Measurements from ENCODE around the gene AK3.

DNA sequence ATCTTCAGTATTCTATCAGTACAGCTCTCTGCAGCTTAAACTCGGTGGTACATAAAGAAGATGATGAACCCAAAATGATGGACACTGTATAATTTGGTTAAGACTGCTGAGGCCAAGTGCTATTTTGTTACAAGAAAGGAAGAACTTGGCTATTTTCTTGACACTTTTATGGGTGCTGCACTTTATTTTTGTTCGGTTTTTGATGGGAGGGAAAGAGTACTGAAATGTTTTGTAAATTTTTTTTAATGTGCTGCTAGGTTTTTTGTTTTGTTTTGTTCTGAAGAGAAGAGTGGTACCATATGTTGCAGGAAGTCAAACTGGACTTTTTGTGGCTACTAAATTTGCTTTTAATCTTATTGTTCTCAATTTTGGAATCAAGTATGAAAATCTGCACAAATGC, 35.0 kb downstream of the AK3 start:
- no peak for TF ChIP-seq EP300 (IDR thresholded peaks at IDR 0.05; ENCODE audit: borderline replicate concordance in 1 of 2, low read depth in 2 of 2, low read length in 2 of 2)
- TF ChIP-seq POLR2AphosphoS5 (IDR thresholded peaks at IDR 0.05; ENCODE audit: low read depth, low read length): no peak
- no peak for TF ChIP-seq RNF2 (IDR thresholded peaks at IDR 0.05; ENCODE audit: borderline replicate concordance, low read depth, low read length, missing control alignments, poor library complexity, severe bottlenecking)
- TF ChIP-seq, protein P1, sequence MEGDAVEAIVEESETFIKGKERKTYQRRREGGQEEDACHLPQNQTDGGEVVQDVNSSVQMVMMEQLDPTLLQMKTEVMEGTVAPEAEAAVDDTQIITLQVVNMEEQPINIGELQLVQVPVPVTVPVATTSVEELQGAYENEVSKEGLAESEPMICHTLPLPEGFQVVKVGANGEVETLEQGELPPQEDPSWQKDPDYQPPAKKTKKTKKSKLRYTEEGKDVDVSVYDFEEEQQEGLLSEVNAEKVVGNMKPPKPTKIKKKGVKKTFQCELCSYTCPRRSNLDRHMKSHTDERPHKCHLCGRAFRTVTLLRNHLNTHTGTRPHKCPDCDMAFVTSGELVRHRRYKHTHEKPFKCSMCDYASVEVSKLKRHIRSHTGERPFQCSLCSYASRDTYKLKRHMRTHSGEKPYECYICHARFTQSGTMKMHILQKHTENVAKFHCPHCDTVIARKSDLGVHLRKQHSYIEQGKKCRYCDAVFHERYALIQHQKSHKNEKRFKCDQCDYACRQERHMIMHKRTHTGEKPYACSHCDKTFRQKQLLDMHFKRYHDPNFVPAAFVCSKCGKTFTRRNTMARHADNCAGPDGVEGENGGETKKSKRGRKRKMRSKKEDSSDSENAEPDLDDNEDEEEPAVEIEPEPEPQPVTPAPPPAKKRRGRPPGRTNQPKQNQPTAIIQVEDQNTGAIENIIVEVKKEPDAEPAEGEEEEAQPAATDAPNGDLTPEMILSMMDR (IDR thresholded peaks at IDR 0.05; ENCODE audit: control extremely low read depth in 1 of 3, insufficient read depth in 1 of 3, low read depth in 1 of 3, low read length in 3 of 3): no peak
- no peak for TF ChIP-seq SP1 (IDR thresholded peaks at IDR 0.05; ENCODE audit: low read depth, low read length)

All from H1 (cell line).